SU-DHL-6 (cell line): Measurements from ENCODE around the gene TRUB1.

Experiments
- H2AFZ ChIP-seq: fragments of 200-600 bp; sonication (generic); 2 replicates; pipeline ENCODE4 v1.6.1; 2014; ENCODE audit warnings: low read depth, mild to moderate bottlenecking, moderate library complexity, mixed read lengths, antibody characterized with exemption, low read length; ENCODE audit not compliant: severe bottlenecking
- H3F3A ChIP-seq: fragments of 200-600 bp; shearing (Covaris generic); 2 replicates; pipeline ENCODE4 v1.6.0; 2016; ENCODE audit warnings: antibody characterized with exemption, mild to moderate bottlenecking; ENCODE audit not compliant: insufficient read depth
- H3K27ac ChIP-seq: fragments of 200-600 bp; sonication (generic); 2 replicates; pipeline ENCODE4 v1.5.1; 2016; ENCODE audit warnings: low read depth, mild to moderate bottlenecking, low read length, moderate library complexity, mixed read lengths
- H3K27me3 ChIP-seq: fragments of 200-600 bp; sonication (generic), shearing (Covaris generic); 2 replicates; pipeline ENCODE4 v1.6.0; 2014; ENCODE audit warnings: mild to moderate bottlenecking, low read length
- H3K36me3 ChIP-seq: fragments of 200-600 bp; sonication (generic); 2 replicates; pipeline ENCODE4 v1.6.1; 2014; ENCODE audit warnings: mild to moderate bottlenecking, low read length, mixed read lengths
- H3K4me2 ChIP-seq: fragments of 300-600, 200-600 bp; shearing (Covaris generic), sonication (generic); 2 replicates; pipeline ENCODE4 v1.6.0; 2014; ENCODE audit warnings: low read length, low read depth, mild to moderate bottlenecking; ENCODE audit not compliant: poor library complexity, severe bottlenecking
- H3K4me3 ChIP-seq: fragments of 200-600 bp; sonication (generic); 2 replicates; pipeline ENCODE4 v1.5.1; 2014; ENCODE audit warnings: antibody characterized with exemption, low read length, mild to moderate bottlenecking, mixed read lengths; ENCODE audit not compliant: insufficient read depth, poor library complexity, severe bottlenecking
- H3K79me2 ChIP-seq: fragments of 200-600 bp; sonication (generic); 2 replicates; pipeline ENCODE4 v1.6.1; 2014; ENCODE audit warnings: mild to moderate bottlenecking, low read length, moderate library complexity; ENCODE audit not compliant: insufficient read depth
- H3K9ac ChIP-seq: fragments of 200-600 bp; sonication (generic); 2 replicates; pipeline ENCODE4 v1.7.0; 2014; ENCODE audit warnings: mild to moderate bottlenecking, low read length
- H3K9me2 ChIP-seq: fragments of 200-600 bp; sonication (generic); replicated peaks from 2 replicates; pipeline ENCODE4 v1.6.1; 2014; ENCODE audit warnings: low read length; ENCODE audit not compliant: insufficient read depth
- H3K9me3 ChIP-seq: fragments of 200-600 bp; sonication (generic); 2 replicates; pipeline ENCODE4 v1.6.1; 2014; ENCODE audit warnings: low read length, mixed read lengths; ENCODE audit not compliant: insufficient read depth
- H4K20me1 ChIP-seq: fragments of 200-600 bp; sonication (generic); 2 replicates; pipeline ENCODE4 v1.6.1; 2014; ENCODE audit warnings: low read depth, mild to moderate bottlenecking, antibody characterized with exemption, low read length, moderate library complexity, mixed read lengths
- CTCF ChIP-seq: fragments of 200-600 bp; sonication (generic); IDR thresholded peaks from one replicate; pipeline ENCODE4 v1.5.1; 2017; ENCODE audit warnings: antibody characterized with exemption, mild to moderate bottlenecking, low read length, moderate library complexity; ENCODE audit not compliant: insufficient read depth, poor library complexity, severe bottlenecking
- EZH2phosphoT487 ChIP-seq: fragments of 200-600 bp; sonication (generic), shearing (Covaris generic); conservative IDR thresholded peaks from 2 replicates; pipeline ENCODE4 v1.6.1; 2018; ENCODE audit warnings: mild to moderate bottlenecking, antibody characterized with exemption, low read length, moderate library complexity, mixed read lengths

TRUB1 gene

GRCh38 chr10:114940735-114941134 lies 2.7 kb downstream of the TRUB1 start:
- no peaks in the 10 kb centered on the region for H4K20me1 ChIP-seq
- no peaks in the 10 kb centered on the region for H3K27me3 ChIP-seq
- H2AFZ ChIP-seq, result no peak overlapping the region
- H3K9me3 ChIP-seq, result no peaks in the 10 kb centered on the region
- TF ChIP-seq EZH2phosphoT487, result no peak
- TF ChIP-seq CTCF, result no peak
- no peak overlapping the region for H3K4me2 ChIP-seq
- H3K9me2 ChIP-seq, result no peaks in the 10 kb centered on the region
- no peak overlapping the region for H3K4me3 ChIP-seq
- peaks cover 4% of the 10 kb centered on the region; the same call in 1 of the 2 replicates for H3K36me3 ChIP-seq
- peaks cover 26% of the 10 kb centered on the region for H3K79me2 ChIP-seq
- no peak overlapping the region for H3K27ac ChIP-seq
- no peak overlapping the region for H3K9ac ChIP-seq
- H3F3A ChIP-seq, result no peaks in the 10 kb centered on the region

DNA sequence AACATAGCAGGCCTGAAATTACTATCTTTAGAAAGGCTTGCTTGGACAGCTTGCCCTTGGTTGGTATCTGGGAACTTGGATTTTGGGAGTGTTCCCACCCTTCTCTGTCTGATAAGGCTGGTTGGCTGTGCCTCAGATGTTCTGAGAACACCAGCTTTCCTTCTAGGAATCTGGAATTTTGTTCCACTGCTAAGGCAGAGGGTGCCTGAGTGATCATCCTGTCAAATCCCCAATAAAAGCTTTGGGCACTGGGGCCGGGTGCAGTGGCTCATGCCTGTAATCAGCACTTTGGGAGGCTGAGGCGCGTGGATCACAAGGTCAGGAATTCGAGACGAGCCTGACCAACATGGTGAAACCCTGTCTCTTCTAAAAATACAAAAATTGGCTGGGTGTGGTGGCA lies 5.0 kb downstream of the TRUB1 start:
- H2AFZ ChIP-seq, result no peak overlapping the region
- H3K36me3 ChIP-seq, result peaks cover 8% of the 10 kb centered on the region; the same call in 1 of the 2 replicates
- H4K20me1 ChIP-seq, result no peaks in the 10 kb centered on the region

DNA sequence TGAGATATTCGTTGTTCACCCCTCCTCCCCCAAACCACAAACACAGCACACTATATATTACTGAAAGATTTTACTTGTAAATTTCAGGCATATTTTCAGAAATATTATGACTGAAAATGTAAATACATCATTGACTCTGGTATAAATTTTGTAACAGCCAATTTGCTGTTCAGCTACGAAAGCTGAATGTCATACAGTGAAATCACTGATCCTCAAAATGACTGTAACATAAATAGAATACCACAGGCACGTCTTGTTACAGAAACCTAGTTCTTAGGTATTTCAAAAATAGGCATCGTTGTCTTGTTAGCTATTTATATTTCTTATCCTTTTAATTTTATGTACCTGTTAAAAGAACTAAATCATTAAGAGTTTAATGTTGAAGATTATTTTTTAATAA lies 15.1 kb downstream of the TRUB1 start:
- no peak overlapping the region for H3K4me2 ChIP-seq
- H3K9ac ChIP-seq, result no peak overlapping the region
- H3F3A ChIP-seq, result no peaks in the 10 kb centered on the region
- H3K9me3 ChIP-seq, result no peaks in the 10 kb centered on the region
- peaks cover 3% of the 10 kb centered on the region; the same call in 1 of the 2 replicates for H4K20me1 ChIP-seq
- peaks cover 31% of the 10 kb centered on the region for H3K79me2 ChIP-seq
- H2AFZ ChIP-seq, result no peak overlapping the region
- H3K9me2 ChIP-seq, result no peaks in the 10 kb centered on the region
- no peak overlapping the region for H3K27ac ChIP-seq
- TF ChIP-seq CTCF (no peak), EZH2phosphoT487 (no peak)
- peaks cover 6% of the 10 kb centered on the region; the same call in 1 of the 2 replicates for H3K36me3 ChIP-seq
- H3K27me3 ChIP-seq, result no peaks in the 10 kb centered on the region
- no peak overlapping the region for H3K4me3 ChIP-seq

More for the DNA sequence above, 5.0 kb downstream of the TRUB1 start:
- no peaks in the 10 kb centered on the region for H3K9me2 ChIP-seq
- H3K9ac ChIP-seq, result no peak overlapping the region
- no peaks in the 10 kb centered on the region for H3K27me3 ChIP-seq
- no peak overlapping the region for H3K27ac ChIP-seq
- no peaks in the 10 kb centered on the region for H3K9me3 ChIP-seq
- H3K4me3 ChIP-seq, result no peak overlapping the region
- H3K79me2 ChIP-seq, result peaks cover 38% of the 10 kb centered on the region
- H3K4me2 ChIP-seq, result no peak overlapping the region
- TF ChIP-seq EZH2phosphoT487, result no peak
- TF ChIP-seq CTCF, result no peak
- H3F3A ChIP-seq, result no peaks in the 10 kb centered on the region
